Activated CD8-positive, alpha-beta memory T cell treated with anti-CD3 and anti-CD28 coated beads, Interleukin-2, amount 50 U/mL, for 1 hour (primary cell): ENCODE results near the gene WDR49.

Experiments
- DNase-seq: peaks from one replicate; pipeline ENCODE4 v3.0.0-alpha.2; 2020; ENCODE audit errors: extremely low read depth

WDR49 gene

DNA sequence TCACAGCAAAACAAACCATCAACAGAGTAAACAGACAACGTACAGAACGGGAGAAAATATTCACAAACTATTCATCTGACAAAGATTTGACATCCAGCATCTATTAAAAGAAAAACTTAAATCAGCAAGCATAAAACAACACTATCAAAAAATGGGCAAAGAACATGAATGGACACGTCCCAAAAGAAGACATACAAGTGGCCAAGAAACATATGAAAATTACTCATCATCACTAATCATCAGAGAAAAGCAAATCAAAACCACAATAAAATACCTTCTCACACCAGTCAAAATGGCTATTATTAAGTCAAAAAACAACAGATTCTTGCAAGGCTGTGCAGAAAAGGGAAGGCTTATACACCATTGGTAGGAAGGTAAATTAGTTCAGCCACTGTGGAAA is 166.2 kb downstream of the WDR49 start:
- no peak for DNase-seq

DNA sequence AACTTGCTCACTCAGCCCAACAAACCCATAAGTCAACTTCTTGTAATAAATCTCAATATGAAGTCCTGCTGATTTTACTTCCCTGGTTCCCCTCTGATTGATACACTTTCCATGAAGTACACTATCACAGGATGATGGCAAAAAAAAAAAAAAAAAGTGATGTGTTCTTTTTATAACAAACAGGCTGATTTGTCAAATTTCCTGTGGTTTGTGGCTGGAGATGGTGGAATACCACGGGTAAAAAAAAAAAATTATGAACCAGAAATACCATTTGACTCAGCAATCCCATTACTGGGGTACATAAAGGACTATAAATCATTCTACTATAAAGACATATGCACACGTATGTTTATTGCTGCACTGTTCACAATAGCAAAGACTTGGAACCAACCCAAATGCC is 169.2 kb downstream of the WDR49 start:
- DNase-seq, result no peak

DNA sequence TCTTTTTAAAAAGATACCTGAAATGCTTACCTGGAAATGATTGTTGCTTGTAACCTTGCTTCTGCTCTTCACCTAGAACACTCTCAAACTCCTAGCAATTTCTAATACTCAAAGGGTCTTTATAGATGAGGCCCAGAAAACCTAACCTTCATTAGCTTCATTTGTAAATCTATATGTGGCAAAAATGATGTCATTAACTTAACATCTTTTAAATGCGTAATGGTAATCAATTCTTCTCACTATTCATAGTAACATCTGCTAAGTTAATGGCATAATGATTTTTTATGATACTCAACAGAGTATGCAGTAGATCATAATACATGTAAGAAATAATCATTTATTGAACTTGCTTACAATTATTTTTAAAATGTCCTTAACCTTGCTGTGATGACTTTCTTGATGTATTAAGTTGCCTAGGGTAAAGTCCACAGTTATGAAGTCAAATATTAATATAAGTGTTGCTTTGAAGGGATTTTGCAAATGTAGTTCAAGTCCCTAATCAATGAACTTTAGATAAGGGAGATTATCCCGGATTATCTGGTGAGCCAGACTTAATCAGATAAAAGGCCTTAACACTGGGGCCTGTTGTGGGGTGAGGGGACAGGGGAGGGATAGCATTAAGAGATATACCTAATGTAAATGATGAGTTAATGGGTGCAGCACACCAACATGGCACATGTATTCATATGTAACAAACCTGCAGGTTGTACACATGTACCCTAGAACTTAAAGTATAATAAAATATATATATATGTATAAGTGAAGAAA is 169.8 kb downstream of the WDR49 start:
- DNase-seq, result no peak

DNA sequence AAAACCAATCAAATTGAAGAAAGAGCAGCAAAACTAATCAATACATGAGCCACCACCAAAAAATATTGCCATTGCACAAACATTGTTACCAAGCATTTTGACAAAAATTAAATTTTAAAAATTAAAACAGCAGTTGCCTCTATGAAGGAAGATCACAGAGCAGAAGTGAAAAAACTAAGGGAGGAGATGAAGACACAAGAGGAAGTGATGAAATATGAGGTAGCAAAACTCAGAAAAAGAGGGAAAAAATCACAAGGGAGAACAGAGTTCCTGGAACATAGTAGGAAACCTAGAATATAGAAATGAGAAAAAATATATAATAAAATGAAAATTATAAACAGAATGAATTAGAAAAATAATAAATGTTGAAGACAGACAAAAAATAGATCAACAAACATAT is 172.6 kb downstream of the WDR49 start:
- no peak for DNase-seq

DNA sequence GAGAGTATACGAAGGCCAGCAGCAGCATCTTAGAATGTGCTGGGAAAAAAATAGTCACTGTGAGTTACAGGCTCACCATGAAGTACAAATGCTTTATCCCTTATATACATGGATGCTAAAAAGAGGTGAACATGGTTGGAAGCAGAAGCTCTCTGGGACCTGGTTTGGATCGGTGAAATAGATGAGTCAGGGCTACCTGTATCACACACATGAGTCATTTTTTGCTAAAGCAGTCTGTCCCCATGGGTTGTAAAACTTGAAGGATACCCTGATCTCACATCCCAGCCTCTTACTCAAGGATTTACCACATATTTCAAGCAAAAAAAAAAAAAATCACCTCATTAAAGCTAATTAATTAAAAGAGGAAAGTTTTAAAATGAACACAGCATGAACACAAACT is 173.0 kb downstream of the WDR49 start:
- DNase-seq, result no peak

DNA sequence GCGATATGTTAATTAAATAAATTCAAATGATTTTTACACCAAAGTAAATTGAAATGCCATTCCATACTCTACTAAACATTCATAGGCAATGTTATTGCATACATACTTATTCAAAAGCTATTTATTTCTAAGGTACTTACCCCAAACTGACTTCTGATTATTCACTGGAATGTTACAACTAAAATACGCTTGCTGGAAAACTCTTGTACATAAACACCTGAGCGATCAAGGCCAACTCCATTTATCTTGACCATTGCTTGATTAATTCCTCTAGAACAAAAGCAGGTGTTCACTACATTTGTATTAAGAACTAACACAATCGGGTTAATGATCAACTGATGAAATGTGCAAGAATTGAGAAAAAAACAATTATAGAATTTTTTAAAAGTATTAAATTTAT is 179.9 kb downstream of the WDR49 start, which contains the start of gene SERPINI2:
SERPINI2 (minus strand) TSS at position 180 of the 400 bp plus-strand sequence. CDS start 2,208 bp downstream, outside the sequence.
- no peak for DNase-seq

DNA sequence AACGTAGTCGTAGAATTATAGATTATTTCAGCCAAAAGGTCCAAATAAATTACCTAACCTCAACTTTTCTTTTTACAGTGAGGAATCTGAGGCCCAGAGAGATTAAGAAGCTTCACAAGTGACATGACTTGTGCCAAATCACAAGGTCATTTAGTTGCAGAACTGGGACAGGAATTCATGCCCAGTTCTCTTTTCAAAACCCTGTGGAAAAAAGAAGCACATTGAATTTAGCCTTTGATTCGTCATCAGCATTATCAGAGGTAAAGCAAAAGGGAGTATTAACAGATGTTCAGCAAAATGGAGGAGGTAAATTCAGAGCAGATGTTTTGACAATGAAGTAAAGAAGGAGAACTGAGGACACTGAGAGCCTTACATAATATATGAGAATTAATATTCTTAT is 184.4 kb downstream of the WDR49 start:
- DNase-seq, result no peak

DNA sequence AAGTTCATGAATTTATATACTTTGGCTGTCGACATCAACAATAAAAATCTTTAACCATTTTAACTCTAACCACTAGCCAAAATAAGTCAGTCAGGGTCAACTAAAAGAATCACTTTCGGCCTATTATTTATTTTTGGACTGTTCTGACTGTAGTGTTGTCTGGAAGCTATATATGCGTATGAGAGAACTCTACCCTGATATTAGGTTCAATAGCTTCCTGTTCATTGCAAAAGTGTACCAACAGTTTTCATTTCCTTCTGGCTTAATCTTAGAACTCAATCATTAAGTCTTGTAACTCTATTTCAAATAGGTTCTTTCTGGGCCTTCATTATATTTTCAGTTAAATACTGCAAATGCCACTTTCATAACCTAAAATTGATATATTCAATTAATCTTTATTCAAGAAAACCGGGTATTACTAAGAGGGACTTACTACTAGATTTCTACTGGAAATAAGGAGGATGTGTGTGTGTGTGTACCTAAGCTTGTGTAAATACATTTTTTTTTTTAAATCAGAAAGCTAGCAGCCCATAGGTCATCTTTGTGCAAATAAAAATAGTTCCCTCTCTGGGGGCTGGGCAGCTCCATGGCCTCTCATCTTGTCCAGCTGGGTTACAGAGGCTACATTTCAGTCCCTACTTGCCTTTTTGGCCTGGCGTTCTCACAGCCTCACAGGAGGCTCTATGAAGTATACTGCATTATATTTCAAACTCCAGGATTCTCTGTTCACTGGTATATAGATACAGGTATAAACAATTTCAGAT is 185.7 kb downstream of the WDR49 start:
- no peak for DNase-seq

DNA sequence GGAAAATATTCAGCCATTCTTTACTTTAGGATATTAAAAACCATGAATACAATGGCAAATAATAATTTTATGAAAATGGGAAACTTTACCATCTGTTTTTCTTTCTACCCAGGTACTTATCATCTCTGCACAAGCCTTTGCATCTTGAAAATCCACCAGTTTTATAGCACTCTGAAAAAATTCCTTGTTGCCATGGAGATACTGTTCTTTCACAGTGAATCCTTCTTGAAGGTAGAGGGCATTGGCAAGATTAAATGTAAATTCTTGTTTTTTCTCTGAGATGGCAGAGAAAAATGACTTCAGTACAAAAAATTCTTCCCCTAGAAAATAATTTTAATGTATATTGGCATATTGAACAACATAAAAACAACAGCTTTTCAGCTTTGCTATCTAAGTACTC is 186.8 kb downstream of the WDR49 start:
- DNase-seq, result no peak

DNA sequence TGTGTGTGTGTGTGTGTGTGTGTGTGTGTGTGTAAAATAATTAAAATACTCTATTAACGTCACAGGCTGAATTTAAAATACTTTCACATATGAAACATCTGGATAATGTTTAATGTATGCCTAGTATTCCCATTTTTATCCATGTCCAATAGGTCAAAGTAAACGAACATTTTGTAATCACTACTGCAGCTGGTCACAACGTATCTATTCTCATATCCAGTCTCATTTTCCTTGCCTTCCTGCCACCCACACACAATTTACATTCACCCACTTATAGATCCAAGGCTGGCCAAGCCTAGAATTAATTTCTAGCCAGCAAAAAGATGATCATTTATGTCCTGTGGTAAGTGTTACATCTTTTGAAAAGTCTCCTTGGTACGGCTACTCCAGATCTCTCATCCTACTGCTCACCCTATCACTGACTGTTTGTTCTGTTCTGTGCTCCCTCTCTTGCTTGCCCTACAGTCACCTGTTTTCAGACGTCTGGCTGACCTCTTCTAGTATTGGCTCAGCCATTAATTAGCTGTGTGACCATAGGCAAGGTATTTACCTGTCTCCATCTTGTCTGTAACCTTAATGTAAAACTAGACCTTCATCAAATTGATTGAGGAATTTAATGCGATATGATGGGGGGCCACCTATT is 197.5 kb downstream of the WDR49 start:
- no peak for DNase-seq

DNA sequence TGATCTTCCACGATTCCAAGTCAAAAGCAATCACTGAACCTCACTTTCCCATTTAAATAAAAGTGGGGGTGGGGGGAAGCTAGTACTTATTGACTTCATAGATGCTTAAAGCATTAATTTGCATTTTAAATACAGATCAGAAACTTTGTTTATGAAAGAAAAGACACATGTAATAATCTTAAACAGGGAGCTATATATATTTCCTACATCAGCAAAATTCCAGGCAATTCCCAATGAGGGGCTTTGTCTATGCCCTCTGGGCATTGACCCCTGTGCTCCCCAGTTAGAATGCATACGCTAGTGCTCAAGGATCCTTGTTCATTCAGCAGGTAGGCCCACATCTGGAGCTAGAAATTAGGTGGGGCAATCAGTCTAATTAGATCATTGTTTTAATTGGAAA is 199.9 kb downstream of the WDR49 start:
- DNase-seq, result no peak

DNA sequence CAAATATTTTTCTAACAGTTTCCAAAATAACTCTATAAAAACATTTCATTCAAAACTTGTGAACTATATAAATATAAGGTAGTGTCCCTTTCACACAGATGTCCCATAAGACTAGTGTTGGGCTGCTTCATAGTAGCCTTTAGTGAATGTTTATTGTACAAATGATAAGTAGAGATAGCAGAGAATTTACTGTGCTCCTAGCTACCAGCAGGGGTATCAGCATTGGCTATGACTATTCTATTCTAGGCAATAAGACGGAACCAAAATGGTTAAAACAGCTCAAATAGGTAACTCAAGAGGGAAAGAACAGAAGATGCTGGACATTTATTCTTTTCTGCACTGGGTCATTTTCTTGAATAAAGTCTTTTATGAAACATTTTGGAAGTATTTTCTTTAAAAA is 202.5 kb downstream of the WDR49 start:
- no peak for DNase-seq

DNA sequence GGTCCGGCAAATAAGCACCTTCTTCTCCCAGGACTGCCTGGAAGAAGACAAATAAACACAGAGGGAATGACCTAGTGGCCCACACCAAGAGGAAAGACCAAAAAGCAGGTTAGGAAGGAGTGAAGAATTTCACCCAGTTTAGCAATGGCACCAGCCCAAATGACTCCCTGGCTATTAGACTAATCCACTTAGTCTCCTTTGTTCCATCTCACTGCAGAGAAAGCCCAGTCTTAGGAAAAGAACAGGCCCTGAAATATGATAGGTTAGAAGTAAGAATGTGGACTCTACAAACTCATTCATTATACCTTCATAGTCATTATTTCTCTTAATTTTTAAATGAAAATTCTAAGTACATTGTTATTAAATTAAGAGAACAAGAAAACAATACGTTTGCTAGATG is 203.1 kb downstream of the WDR49 start:
- no peak for DNase-seq

DNA sequence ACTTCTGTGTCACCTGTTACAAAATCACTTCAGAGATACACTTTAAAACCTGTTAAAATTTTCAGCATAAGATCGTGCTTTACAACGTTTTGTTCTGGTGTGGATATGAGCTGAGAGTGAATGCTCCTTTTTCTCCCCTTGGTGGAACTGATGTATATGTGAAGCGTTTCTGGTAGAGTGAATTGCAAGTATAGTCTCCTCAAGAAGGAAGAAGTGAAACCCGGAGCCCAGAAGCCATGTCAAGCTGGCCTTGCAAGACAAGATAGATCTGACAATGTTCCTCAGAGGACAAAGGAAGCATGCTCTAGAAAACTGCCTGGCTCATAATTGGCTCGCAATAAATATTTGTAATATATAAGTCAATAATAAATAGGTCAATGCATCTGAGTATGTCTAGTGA is 203.5 kb downstream of the WDR49 start:
- no peak for DNase-seq

DNA sequence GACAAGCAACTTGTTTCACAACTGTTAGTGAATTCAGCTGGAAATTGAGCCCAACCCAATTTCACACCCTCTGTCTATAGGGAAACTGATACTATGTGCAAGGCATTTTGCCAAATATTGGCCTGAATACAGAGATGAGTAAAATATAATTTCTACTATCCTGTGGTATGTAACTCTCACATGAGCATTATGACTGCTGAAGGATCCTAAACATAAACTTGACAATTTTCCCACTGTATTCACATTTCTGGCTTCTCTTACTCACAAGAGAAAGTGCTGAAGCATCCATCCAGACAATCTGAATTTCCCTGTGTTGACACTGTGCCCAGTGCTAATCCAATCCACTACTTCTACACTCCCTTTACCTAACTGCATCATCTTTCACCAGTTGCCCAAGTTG is 208.3 kb downstream of the WDR49 start:
- no peak for DNase-seq

DNA sequence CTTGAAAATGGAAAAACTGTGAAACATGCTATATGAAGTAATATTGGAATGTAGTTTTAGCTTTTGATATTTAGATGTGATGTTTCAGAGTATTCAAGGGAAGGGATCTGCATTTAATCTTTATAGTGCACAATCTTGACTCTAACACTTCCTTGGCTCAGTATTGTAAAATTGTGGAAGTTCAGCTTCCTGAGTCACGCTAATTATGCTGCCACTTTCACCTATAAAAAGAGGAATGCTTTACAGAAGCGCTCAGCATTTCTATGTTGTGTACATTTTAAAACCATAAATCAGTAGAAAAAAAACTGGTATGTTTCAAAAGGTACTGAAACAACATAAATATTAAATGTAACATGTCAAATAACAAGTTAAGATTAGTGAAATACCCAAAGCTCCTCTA is 212.5 kb downstream of the WDR49 start:
- no peak for DNase-seq

DNA sequence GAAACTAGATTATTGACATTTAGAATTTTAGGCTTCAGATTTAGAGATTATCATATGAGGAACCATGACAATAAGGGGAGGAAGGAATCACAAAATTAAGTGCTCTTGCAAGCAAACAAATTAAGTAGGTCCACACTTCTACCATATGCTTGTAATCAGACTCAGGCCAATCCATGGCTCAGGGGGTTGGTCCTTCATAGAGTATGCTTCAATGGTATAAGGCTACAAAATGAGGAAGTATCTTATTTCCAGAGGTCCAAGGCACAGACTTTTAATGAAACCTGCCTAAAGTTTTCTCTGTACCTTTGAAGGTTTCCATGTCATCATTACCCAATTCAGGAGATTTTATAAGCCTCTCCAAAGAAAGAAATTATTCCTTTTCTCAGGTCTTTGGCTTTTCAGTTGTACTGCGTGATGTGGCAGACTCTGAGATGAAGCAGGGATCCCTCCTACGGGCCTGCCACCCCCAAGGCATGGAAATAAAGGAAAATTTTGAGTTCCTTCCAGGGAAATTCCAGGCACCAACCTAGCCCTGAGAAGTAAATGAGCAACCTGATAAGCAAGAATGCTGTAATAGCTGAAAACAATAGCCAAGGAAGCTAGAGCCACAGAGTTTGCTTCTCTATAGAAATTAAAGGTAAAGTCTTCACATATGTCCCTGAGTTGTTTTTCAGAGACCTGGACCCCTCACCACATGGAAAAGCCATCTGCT is 216.2 kb downstream of the WDR49 start:
- no peak for DNase-seq
